HG03097 (cell line): Measurements from ENCODE around the gene DLG4.
"Not testable (repeated sequence)": the region's sequence is repeated elsewhere in the genome, so short reads cannot be mapped to it uniquely, and the experiment has no call there.

Experiments used
- ATAC-seq: cut with Tn5 transposase; IDR thresholded peaks from one replicate; pipeline ENCODE4 v1.9.1; 2021; ENCODE audit not compliant: unreplicated experiment, low FRiP score

Gene DLG4

GRCh38 chr17:7190276-7190917 lies 29.2 kb downstream of the DLG4 start:
- no peak for ATAC-seq

DNA sequence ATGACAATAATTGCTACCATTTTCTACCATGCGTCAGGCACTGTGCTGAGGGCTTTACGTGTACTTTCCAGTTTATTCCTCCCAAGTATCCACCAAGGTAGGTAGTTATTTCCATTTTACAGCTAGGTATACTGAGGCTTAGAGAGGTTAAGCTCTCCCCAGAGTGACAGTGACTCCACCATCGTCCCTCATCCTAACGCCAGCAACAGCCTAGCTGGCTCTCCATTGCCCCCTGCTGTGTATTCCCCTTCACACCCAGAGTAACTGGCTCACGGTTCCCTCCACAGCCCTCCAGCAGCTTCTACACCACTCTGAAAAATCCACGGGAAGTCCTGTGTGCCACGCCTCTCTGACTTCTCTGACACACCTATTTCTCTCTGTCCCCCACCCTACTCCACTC lies 33.4 kb downstream of the DLG4 start:
- no peak for ATAC-seq

DNA sequence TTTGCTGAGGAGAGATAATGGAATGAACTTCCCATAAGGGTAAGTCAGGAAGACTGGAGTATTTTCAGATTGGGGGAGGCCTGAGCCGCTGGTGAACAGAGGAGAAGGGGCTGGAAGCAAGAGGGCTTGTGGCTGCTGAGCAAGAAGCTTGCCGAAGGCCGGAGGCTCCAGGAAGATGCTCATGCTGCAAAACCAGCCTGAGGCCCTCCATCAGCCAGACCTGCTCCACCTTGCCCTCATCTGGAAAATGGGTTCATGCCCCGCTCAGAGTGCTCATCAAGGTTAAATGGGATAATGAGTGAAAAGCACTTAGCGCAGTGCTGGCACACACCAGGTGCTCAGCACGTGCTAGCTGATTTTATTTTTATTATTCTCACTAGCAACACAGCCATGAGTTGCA lies 35.0 kb downstream of the DLG4 start:
- no peak for ATAC-seq

DNA sequence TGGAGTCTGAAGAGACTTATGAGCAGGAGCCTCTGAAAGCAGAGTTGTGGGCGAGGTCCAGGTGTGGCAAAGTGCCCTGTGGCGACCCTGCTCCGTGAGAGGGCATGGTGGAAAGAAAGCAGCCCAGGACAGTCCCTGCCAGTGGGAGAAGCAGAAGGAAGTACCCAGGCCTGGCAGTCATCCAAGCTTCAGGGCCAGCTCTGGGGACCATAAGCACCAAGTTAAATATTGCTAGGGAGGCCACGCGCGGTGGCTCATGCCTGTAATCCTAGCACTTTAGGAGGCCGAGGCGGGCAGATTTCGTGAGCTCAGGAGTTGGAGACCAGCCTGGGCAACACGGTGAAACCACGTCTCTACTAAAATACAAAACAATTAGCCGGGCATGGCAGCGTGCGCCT lies 35.5 kb downstream of the DLG4 start:
- no peak for ATAC-seq

DNA sequence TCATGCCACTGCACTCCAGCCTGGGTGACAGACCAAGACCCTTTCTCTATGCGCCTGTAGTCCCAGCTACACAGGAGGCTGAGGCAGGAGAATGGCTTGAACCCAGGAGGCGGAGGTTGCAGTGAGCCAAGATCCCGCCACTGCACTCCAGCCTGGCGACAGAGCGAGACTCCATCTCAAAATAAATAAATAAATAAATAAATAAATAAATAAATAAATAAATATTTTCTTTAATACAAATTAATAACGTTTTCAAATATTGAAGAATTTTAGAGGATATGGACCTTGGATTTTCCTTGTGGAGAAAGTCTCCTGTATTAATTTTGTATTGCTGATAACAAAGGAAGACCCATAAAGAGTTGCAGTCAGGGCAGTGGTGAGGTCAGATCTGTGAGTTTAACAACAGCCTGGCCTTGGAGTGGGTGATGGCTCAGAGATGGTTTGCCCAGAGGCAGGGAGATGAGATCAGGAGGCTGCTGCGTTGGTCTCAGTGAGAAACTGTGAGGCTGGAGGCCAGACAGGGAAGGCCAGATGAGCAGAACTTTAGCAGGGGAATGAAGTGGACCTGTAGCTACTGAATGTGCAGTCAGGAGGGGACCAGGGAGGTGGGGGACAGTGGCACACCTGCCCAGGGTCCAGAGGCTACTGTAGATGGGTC lies 36.1 kb downstream of the DLG4 start:
- ATAC-seq, result no peak

- ATAC-seq, result not testable (repeated sequence)
Observed at GRCh38 chr17:7182101-7182500, 37.5 kb downstream of the DLG4 start.

DNA sequence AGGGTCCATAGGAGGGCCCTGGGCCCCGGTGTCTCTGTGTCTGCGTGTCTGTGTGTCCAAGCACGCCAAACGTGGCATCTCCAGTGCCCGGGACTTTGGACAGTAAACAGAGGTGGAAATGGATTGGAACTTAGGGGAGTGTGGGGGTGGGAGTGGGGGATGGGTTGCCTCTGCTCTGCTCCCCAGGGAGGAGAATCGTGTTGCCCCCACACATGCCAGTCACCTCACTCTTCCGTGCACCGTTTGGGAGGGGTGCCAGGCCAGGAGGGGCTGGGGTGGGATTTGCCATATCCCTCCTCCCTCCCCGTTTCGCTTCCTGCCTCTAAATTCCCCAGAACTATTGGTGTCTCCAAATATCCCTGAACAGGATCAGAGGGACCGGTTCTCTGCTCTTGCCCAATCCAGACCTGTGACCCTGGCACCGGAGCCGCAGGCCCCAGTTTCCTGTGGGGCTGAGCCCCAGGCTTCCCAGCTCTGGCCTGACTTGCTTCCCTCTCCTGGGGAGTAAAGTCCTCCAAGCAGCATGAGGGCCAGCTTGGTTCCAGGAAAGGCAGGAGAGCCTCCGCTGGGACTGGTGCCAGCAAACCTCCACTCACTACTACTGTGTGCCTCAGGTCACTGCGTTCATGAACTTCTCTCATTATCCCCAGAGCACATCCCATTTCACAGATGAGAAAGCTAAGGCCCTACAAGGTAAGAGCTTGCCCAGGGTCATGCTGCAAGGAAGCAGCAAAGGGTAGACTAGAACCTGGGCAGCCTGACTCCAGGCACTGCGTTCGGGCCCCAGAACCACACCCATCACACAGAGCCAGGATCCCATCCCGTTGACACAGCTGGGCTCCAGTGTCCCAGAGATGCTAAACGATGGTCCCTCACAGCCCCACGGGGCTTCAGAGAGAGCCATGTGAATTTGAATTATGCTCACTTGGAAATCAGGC lies 40.0 kb downstream of the DLG4 start, which contains the start of gene ASGR1:
TSS of gene ASGR1 (minus strand) at position 54 of the 938 bp plus-strand sequence. CDS start 807 bp downstream, outside the sequence.
- ATAC-seq, result no peak

DNA sequence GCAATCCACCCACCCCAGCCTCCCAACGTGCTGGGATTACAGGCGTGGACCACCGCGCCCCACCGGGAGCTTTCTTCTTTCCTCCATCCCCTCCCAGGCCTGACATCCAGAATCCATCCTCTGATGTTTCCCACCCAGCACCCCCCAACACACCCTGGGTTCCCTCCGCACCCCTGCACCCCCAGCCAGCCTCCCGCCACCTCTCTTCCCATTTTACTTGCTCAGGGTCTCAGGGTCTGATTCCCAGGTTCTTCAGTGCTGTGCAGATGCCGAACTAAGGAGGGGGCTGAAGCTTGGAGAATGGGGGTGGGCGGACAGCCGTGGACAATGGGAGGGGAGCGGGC lies 40.7 kb downstream of the DLG4 start:
- ATAC-seq, result no peak

DNA sequence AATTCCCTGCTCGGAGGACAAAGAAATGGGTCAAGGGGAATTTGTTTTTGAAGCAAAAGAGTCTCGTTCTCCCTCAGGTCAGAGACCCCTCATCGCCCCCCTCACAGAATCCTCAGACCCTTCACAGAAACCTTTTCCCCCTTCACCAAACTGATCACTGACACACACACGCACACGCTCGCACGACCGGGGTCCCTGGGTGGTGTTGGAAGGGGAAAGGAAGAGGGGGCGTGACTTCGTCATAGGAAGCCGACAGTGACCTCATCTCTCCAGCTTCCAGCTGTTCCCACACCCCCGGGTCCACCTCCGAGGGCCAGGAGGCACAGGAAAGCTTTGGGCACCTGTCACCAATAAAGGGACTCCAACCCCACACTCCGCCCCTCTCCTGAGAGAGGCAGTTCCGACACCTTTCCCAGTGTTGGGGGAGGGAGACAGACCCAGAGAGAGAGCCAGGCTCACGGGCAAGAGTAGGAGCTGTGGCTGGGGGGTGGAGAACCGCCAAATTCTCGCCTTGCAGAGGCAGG lies 41.6 kb downstream of the DLG4 start:
- ATAC-seq, result no peak

- no peak for ATAC-seq
Observed at GRCh38 chr17:7177191-7177953, 42.3 kb downstream of the DLG4 start.

DNA sequence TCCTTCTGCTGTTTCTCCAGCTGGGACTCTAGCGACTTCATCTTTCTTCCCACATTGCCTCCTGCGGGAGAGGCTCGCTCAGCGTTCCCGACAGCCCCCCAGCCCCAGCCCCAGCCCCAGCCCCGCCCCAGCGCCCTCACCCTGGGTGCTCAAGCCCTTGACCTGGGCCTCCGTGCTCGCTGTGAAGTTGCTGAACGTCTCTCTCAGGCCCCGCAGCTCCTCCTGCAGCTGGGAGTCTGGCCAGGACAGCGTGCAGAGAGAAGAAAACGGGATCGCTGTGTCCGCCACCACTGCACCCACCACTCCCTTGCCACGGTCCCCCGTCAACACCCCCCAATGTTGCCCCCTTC lies 42.8 kb downstream of the DLG4 start:
- no peak for ATAC-seq

DNA sequence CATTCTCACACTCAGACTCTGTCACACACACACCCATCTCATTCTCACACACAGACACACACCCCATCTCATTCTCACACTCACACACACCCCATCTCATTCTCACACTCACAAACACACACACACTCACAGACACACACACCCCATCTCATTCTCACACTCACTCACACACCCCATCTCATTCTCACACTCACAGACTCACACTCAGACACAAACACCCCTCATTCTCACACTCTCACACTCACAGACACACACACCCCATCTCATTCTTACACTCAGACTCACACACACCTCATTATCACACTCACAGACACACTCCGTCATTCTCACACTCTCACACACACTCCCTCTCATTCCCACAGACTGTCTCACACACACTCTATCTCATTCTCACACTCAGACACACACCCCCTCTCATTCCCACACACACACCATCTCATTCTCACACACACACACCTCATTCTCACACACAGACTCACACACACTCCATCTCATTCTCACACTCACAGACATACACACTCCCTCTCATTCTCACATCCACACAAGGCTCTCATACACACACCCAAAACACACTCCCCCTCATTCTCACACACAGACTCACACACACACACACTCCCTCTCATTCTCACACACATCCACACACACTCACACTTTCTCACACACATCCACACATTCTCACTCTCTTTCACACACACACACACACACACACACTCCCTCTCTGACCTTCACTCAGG lies 43.4 kb downstream of the DLG4 start:
- ATAC-seq, result no peak

DNA sequence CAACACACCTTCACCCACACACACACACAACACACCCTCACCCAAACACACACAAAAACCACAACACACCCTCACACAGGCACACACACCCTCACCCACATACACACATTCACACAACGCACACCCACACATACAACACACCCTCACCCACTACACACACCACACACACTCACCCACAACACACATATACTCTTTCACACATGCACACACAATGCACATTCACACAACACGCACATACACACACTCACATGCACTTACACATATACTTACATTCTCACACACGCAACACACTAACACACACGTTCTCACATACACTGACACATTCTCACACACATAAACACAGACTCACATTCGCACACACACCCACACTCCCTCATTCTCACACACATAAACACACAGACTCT lies 44.3 kb downstream of the DLG4 start:
- ATAC-seq, result no peak

DNA sequence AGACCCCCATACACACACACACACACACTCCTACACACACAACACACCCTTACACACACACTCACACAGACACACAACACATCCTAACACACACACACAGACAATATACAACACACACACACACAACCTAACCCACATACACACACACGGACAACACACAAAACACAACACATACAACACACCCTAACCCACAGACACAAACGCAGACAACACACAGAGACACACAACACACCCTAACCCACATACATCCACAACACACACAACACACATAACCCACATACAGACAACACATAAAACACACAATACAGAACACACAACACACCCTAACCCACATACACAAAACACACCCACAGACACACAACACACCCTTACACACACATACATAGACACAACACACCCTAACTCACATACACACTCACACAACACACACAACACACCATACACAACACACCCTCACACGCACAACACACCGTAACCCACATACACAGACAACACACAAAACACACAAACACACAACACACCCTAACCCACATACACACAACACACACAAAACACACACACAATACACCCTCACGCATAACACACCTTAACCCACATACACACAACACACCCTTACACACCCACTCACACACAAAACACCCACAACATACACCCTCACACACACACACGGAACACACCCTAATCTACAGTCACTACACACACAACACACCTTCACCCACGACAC lies 44.9 kb downstream of the DLG4 start:
- ATAC-seq, result no peak

DNA sequence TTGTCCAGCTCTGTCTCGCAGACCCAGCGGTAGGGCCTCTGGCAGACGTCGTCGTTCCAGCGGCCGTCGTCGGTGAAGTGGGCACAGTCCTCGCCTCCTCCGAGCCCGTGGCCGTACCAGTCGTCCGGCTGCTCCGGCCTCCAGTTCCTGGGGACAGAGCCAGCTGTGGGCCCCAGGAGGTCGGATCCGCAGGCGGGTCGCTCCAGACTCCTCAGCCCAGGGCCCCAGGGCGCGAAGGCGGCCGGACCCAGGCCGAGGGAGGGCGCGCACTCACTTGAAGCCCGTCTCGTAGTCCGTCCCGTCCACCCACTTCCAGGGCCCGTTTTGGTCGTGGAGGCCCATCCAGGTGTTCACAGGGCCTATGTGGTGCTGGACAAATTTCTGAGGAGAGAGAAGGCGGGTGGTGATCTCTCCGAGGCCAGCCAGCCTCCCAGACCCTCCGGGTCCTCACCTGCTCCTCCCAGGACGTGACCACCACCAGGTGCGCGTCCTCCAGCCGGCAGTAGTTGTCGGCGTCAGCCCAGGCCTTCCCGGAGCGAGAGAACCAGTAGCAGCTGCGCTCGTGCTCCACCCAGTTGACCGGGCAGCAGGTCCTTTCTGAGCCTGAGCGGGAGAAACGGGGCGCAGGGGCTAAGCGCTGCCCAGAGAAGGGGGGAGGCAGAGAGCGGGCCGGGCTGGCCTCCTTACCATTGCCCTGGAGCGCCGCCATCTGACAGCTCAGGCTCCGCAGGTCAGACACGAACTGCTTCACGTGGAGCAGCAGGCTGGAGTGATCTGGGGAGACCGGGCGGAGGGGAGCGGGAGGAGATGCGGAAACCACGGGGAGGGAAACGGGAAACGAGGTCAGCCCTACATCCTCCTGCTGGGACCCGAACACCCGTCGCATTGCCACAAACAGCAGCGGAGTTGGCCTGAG lies 45.7 kb downstream of the DLG4 start:
- ATAC-seq, result no peak

- not testable (repeated sequence) for ATAC-seq
Observed at GRCh38 chr17:7172522-7173191, 47.0 kb downstream of the DLG4 start.

DNA sequence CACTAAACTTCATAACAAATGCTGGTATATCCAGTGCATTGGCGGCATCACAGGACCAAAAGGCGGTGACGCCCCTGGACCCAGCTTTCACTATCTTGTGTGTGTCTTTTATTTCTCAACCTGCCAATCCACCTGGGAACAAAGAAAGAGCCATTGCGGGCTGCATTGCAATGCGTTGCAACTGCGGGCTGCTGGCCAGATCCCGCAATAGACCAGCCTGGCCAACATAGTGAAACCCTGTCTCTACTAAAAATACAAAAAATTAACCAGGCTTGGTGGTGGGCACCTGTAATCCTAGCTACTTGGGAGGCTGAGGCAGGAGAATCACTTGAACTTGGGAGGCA lies 50.1 kb downstream of the DLG4 start:
- ATAC-seq, result not testable (repeated sequence)
